Panc1 (cell line): Measurements from ENCODE around the gene TMA7B. TPM values are rescaled to one million over a fixed set of nuclear protein-coding genes. Genes with fewer than 3 reads are reported as not detected.
"Not testable (repeated sequence)": the region's sequence is repeated elsewhere in the genome, so short reads cannot be mapped to it uniquely, and the experiment has no call there.

Experiments
- ATAC-seq: fragments of 200-7000 bp; cut with Tn5 transposase; 2 replicates; pipeline ENCODE4 v1.9.1; 2020; ENCODE audit warnings: mild to moderate bottlenecking, moderate library complexity
- BruUV-seq: library from RNA; stranded (reverse); fragments of 400-500 nt; replicated peaks from 2 replicates; lab custom pipeline; 2021; lab: Mats Ljungman, UMichigan
- CTCF ChIA-PET: fragments of 300-600 bp; sonication (Branson Sonifier 250); formaldehyde crosslinking; loops from one replicate; lab custom pipeline; 2022; ENCODE audit warnings: antibody characterized with exemption; lab: Charles Lee
- POLR2A ChIA-PET: fragments of 300-600 bp; sonication (Branson Sonifier 250); formaldehyde crosslinking; loops from one replicate; lab custom pipeline; 2022; ENCODE audit warnings: antibody characterized with exemption; lab: Charles Lee
- DNase-seq: peaks from one replicate; pipeline ENCODE4 v3.0.0-alpha.2; 2010; ENCODE audit warnings: low read depth, low spot score
- H3K27ac ChIP-seq: 2 replicates; pipeline ENCODE4 v1.5.1; 2011; ENCODE audit warnings: mild to moderate bottlenecking, low read length, inconsistent platforms
- H3K27me3 ChIP-seq: fragments of 200-500 bp; sonication (Bioruptor generic); 2 replicates; pipeline ENCODE4 v1.6.0; 2014; ENCODE audit warnings: low read length, inconsistent platforms; ENCODE audit not compliant: control insufficient read depth, insufficient read depth
- H3K36me3 ChIP-seq: fragments of 200-500 bp; sonication (Bioruptor generic); 2 replicates; pipeline ENCODE4 v1.5.1; 2014; ENCODE audit warnings: inconsistent platforms, mild to moderate bottlenecking, low read length, moderate library complexity; ENCODE audit not compliant: control insufficient read depth, insufficient read depth
- H3K4me1 ChIP-seq: 2 replicates; pipeline ENCODE4 v1.5.1; 2011; ENCODE audit warnings: inconsistent platforms, mild to moderate bottlenecking, low read length, moderate library complexity; ENCODE audit not compliant: control insufficient read depth, insufficient read depth
- H3K4me3 ChIP-seq, 2 experiments: 2 replicates each; pipeline ENCODE4 v1.5.1; 2011 to 2012; ENCODE audit warnings: low read depth in 2 of 2, low read length in 2 of 2, mild to moderate bottlenecking in 2 of 2, inconsistent platforms in 1 of 2, moderate library complexity in 1 of 2
- H3K9me3 ChIP-seq: fragments of 200-500 bp; sonication (Bioruptor generic); 2 replicates; pipeline ENCODE4 v1.5.1; 2014; ENCODE audit warnings: low read depth, mild to moderate bottlenecking, inconsistent platforms, low read length, moderate library complexity; ENCODE audit not compliant: control insufficient read depth, insufficient read depth
- CTCF ChIP-seq: fragments of 450-650 bp; IDR thresholded peaks from 2 replicates; pipeline ENCODE4 v1.5.1; 2017; ENCODE audit warnings: mild to moderate bottlenecking
- POLR2AphosphoS5 ChIP-seq: IDR thresholded peaks from 2 replicates; pipeline ENCODE4 v1.6.1; 2012; ENCODE audit warnings: mild to moderate bottlenecking, low read depth, low read length, moderate library complexity
- REST ChIP-seq, 2 experiments: IDR thresholded peaks; 2 replicates each; pipeline ENCODE4 v1.6.1; 2011 to 2012; ENCODE audit warnings: low read depth in 2 of 2, control low read depth in 1 of 2, low read length in 1 of 2, mild to moderate bottlenecking in 1 of 2, moderate library complexity in 1 of 2; ENCODE audit not compliant: insufficient read depth in 1 of 2
- SIN3A ChIP-seq: IDR thresholded peaks from 2 replicates; pipeline ENCODE4 v1.6.1; 2012; ENCODE audit warnings: low read depth, mild to moderate bottlenecking, low read length, moderate library complexity, borderline replicate concordance; ENCODE audit not compliant: insufficient read depth
- TCF7L2 ChIP-seq: IDR thresholded peaks from 2 replicates; pipeline ENCODE4 v1.6.1; 2011; ENCODE audit warnings: mild to moderate bottlenecking, low read depth, low read length, inconsistent platforms
- in situ Hi-C: cut with HindIII; loops from 2 replicates; pipeline ENCODE4 v1.10.0; 2016; ENCODE audit warnings: low sequenced_read_pairs, low pct_unique_long_range_greater_than_20kb
- intact Hi-C: fragments of 100-400 bp; cut with micrococcal nuclease; formaldehyde crosslinking; loops from one replicate; pipeline ENCODE4 v1.10.0; 2022; ENCODE audit not compliant: unreplicated experiment
- total RNA-seq: library from RNA; stranded (reverse); gene quantifications from one replicate; pipeline ENCODE4 v1.2.1, GENCODE V29; 2021; ENCODE audit not compliant: unreplicated experiment

Gene TMA7B
- total RNA-seq, 1 experiment from 2014 or later: not detected

GRCh38 chr22:39949964-39950737 is 10.0 kb upstream of the TMA7B start:
- Histone ChIP-seq H3K27ac (no peak overlapping the region), H3K4me3 (no peak overlapping the region), H3K4me1 (no peaks in the 10 kb centered on the region), H3K27me3 (no peaks in the 10 kb centered on the region), H3K36me3 (no peaks in the 10 kb centered on the region), H3K9me3 (no peaks in the 10 kb centered on the region)
- no TSS peak for BruUV-seq
- in situ Hi-C loops (no loop called here), intact Hi-C loops (no loop called here)
- no peak for TF ChIP-seq CTCF
- TF ChIP-seq TCF7L2: no peak
- no peak for DNase-seq
- ChIA-PET CTCF (no interaction called here), POLR2A (no interaction called here)
- no peak for ATAC-seq

GRCh38 chr22:39951603-39952293 is 8.4 kb upstream of the TMA7B start:
- ATAC-seq, CTCF ChIA-PET, BruUV-seq, in situ Hi-C loops, H3K36me3 ChIP-seq, intact Hi-C loops, H3K27ac ChIP-seq, H3K4me3 ChIP-seq, DNase-seq, H3K27me3 ChIP-seq, H3K9me3 ChIP-seq, H3K4me1 ChIP-seq, POLR2A ChIA-PET: not testable (repeated sequence)

- DNase-seq (no peak), ATAC-seq (no peak)
- Histone ChIP-seq H3K4me3 (no peak overlapping the region), H3K9me3 (no peaks in the 10 kb centered on the region), H3K4me1 (no peaks in the 10 kb centered on the region), H3K27ac (no peak overlapping the region), H3K27me3 (no peaks in the 10 kb centered on the region), H3K36me3 (no peaks in the 10 kb centered on the region)
- intact Hi-C loops (no loop called here), in situ Hi-C loops (no loop called here)
- no peak for TF ChIP-seq TCF7L2
- TF ChIP-seq CTCF: no peak
- no peak for TF ChIP-seq POLR2AphosphoS5
- no peak for TF ChIP-seq SIN3A
- no peak for TF ChIP-seq REST (IDR thresholded peaks at IDR 0.05; ENCODE audit: insufficient read depth in 1 of 2, low read depth in 2 of 2, low read length in 1 of 2)
- POLR2A ChIA-PET: no interaction called here
- BruUV-seq: no TSS peak
- CTCF ChIA-PET: no interaction called here
Measured at GRCh38 chr22:39952347-39952746, 7.8 kb upstream of the TMA7B start.
